HepG2 (cell line): ENCODE measurements around the gene GCHFR. TPM values are rescaled to one million over a fixed set of nuclear protein-coding genes. Genes with fewer than 3 reads are reported as not detected.

Experiments used
- CBFB ChIP-seq: sonication (generic); formaldehyde crosslinking; IDR thresholded peaks from 2 replicates; pipeline ENCODE4 v1.4.0; 2020; ENCODE audit warnings: missing genetic modification reagents
- CREM ChIP-seq, 2 experiments: sonication (generic) in 1 of 2; formaldehyde crosslinking in 1 of 2; IDR thresholded peaks; 2 replicates each; pipeline versions ENCODE4 v1.4.0 to v1.6.1; 2016 to 2020; ENCODE audit warnings: antibody characterized with exemption in 1 of 2, mild to moderate bottlenecking in 1 of 2, missing genetic modification reagents in 1 of 2
- FLYWCH1 ChIP-seq: sonication (generic); formaldehyde crosslinking; IDR thresholded peaks from 2 replicates; pipeline ENCODE4 v1.8.1; 2023; ENCODE audit warnings: mild to moderate bottlenecking, missing genetic modification reagents
- HCFC1 ChIP-seq: fragments of 150-350 bp; IDR thresholded peaks from 2 replicates; pipeline ENCODE4 v1.6.1; 2014; ENCODE audit warnings: low read depth, low read length
- IRF2 ChIP-seq: IDR thresholded peaks from 2 replicates; pipeline ENCODE4 v1.6.1; 2018; ENCODE audit warnings: missing genetic modification reagents, missing compliant biosample characterization
- KDM4B ChIP-seq: sonication (generic); formaldehyde crosslinking; IDR thresholded peaks from 2 replicates; pipeline ENCODE4 v1.4.0; 2020; ENCODE audit warnings: missing genetic modification reagents
- MAFG ChIP-seq: sonication (generic); formaldehyde crosslinking; IDR thresholded peaks from 2 replicates; pipeline ENCODE4 v1.5.1; 2020; ENCODE audit warnings: mild to moderate bottlenecking, missing genetic modification reagents
- NFE2 ChIP-seq: sonication (generic); formaldehyde crosslinking; IDR thresholded peaks from 2 replicates; pipeline ENCODE4 v1.4.0; 2020; ENCODE audit warnings: missing genetic modification reagents
- NFE2L2 ChIP-seq: fragments of 150-350 bp; IDR thresholded peaks from 2 replicates; pipeline ENCODE4 v1.6.1; 2014; ENCODE audit warnings: low read length
- SP140L ChIP-seq: sonication (generic); formaldehyde crosslinking; IDR thresholded peaks from 2 replicates; pipeline ENCODE4 v1.4.0; 2020; ENCODE audit warnings: missing genetic modification reagents, borderline replicate concordance
- TBL1XR1 ChIP-seq: fragments of 150-350 bp; IDR thresholded peaks from 2 replicates; pipeline ENCODE4 v1.6.1; 2014; ENCODE audit warnings: borderline replicate concordance, low read length; ENCODE audit not compliant: partially characterized antibody
- ZNF432 ChIP-seq: sonication (generic); formaldehyde crosslinking; IDR thresholded peaks from 2 replicates; pipeline ENCODE4 v1.5.0; 2020; ENCODE audit warnings: missing genetic modification reagents, mild to moderate bottlenecking, borderline replicate concordance
- ZNF572 ChIP-seq: sonication (generic); formaldehyde crosslinking; IDR thresholded peaks from 2 replicates; pipeline ENCODE4 v1.5.1; 2020; ENCODE audit warnings: mild to moderate bottlenecking, missing genetic modification reagents
- ZNF614 ChIP-seq: IDR thresholded peaks from 2 replicates; pipeline ENCODE4 v1.6.1; 2018; ENCODE audit warnings: missing biosample characterization, missing genetic modification reagents, inconsistent platforms, borderline replicate concordance
- ZNF737 ChIP-seq: sonication (generic); formaldehyde crosslinking; IDR thresholded peaks from 2 replicates; pipeline ENCODE4 v1.5.0; 2020; ENCODE audit warnings: missing genetic modification reagents, mild to moderate bottlenecking, borderline replicate concordance
- ZNF747 ChIP-seq: sonication (generic); formaldehyde crosslinking; IDR thresholded peaks from 2 replicates; pipeline ENCODE4 v1.8.1; 2023; ENCODE audit warnings: missing genetic modification reagents, mild to moderate bottlenecking, borderline replicate concordance
- ZNF766 ChIP-seq: sonication (generic); formaldehyde crosslinking; IDR thresholded peaks from 2 replicates; pipeline ENCODE4 v1.5.0; 2020; ENCODE audit warnings: missing genetic modification reagents, borderline replicate concordance
- ZNF878 ChIP-seq: sonication (generic); formaldehyde crosslinking; IDR thresholded peaks from 2 replicates; pipeline ENCODE4 v1.8.1; 2023; ENCODE audit warnings: mild to moderate bottlenecking, missing genetic modification reagents, moderate library complexity
- ZSCAN21 ChIP-seq: sonication (generic); formaldehyde crosslinking; IDR thresholded peaks from 2 replicates; pipeline ENCODE4 v1.8.0; 2022; ENCODE audit warnings: mild to moderate bottlenecking, missing genetic modification reagents, moderate library complexity, borderline replicate concordance
- polyA plus RNA-seq, 8 experiments: library from polyadenylated mRNA; depleted of rRNA in 3 of 8; stranded (reverse) in 7 of 8; unstranded in 1 of 8; fragments of >200 nt; fragmentation: Illumina TruSeq in 4 of 8; extraction: Trizol in 4 of 8; gene quantifications; 2 replicates each; pipeline versions ENCODE4 v1.2.1 to v1.2.3, GENCODE V29; 2011 to 2016; ENCODE audit warnings: low read depth in 4 of 8, missing spikeins in 1 of 8, mixed read lengths in 1 of 8; ENCODE audit not compliant: insufficient read depth in 1 of 8
- total RNA-seq, 5 experiments: library from RNA; depleted of rRNA; stranded (reverse); fragments of >200 nt; fragmentation: Illumina TruSeq; extraction: Trizol; gene quantifications; 2 replicates each; pipeline ENCODE4 v1.2.3, GENCODE V29; 2016; ENCODE audit warnings: low read depth in 1 of 5
- TF ChIP-seq, protein P1 (sequence below): sonication (generic); formaldehyde crosslinking; IDR thresholded peaks from 2 replicates; pipeline ENCODE4 v1.5.0; 2020; ENCODE audit warnings: mild to moderate bottlenecking, missing genetic modification reagents
- TF ChIP-seq, protein P2 (sequence below): sonication (generic); formaldehyde crosslinking; IDR thresholded peaks from 2 replicates; pipeline ENCODE4 v1.4.0; 2020; ENCODE audit warnings: missing genetic modification reagents
- TF ChIP-seq, protein P3 (sequence below): sonication (generic); formaldehyde crosslinking; IDR thresholded peaks from 2 replicates; pipeline ENCODE4 v1.5.0; 2020; ENCODE audit warnings: mild to moderate bottlenecking, low read depth, missing genetic modification reagents, borderline replicate concordance
- TF ChIP-seq, protein P4 (sequence below): IDR thresholded peaks from 2 replicates; pipeline ENCODE4 v1.6.1; 2016; ENCODE audit warnings: low read depth, borderline replicate concordance
- TF ChIP-seq, protein P5 (sequence below): sonication (generic); formaldehyde crosslinking; IDR thresholded peaks from 2 replicates; pipeline ENCODE4 v1.5.0; 2020; ENCODE audit warnings: missing genetic modification reagents, mild to moderate bottlenecking, borderline replicate concordance

Gene GCHFR
- total and polyA plus RNA-seq, 2 of the 13 experiments (the other 11 are each of a cell fraction or from before 2014, with no cell fraction given) = 51.5 to 92.4 TPM

DNA sequence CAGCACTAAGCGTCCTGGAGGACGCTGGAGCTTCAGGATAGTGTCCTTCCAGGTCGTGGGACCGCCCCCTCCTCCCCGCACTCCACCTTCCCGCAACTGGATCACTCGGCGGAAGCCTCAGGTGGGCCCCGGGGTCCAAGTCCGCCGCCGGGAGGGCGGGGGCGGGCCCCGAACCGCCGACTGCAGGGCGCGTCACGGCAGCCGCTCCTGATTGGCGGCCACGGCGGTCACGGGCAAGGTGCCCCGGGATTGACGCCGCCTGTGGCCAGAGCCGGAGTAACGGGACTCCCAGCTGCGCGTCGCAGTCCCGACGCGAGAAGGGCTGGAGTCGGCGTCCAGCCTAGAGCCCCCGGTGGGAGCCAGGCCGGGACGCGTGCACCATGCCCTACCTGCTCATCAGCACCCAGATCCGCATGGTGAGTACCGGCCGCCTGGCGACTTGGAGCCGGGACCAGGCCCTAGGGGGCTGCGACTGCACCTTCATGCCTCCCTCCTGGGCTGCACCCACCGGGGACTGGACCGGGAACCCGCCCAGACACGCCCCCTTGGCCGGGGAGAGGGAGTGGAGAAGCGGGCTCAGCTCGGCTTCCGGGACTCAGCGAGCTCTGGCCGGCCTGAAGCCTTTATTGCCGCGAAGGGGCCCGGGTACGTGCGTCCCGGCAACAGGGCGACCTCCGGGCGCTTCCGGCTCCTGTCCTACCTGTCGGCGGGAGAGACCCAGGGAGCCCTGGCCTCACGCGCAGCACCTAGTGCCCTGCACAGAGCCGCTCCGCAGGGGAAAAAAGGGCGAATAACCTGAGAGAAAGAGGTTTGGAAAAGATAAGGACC is at the start of gene GCHFR (continued):
- TF ChIP-seq, protein P1, sequence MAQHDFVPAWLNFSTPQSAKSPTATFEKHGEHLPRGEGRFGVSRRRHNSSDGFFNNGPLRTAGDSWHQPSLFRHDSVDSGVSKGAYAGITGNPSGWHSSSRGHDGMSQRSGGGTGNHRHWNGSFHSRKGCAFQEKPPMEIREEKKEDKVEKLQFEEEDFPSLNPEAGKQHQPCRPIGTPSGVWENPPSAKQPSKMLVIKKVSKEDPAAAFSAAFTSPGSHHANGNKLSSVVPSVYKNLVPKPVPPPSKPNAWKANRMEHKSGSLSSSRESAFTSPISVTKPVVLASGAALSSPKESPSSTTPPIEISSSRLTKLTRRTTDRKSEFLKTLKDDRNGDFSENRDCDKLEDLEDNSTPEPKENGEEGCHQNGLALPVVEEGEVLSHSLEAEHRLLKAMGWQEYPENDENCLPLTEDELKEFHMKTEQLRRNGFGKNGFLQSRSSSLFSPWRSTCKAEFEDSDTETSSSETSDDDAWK (CRISPR knock-in tag) = no peak
- TF ChIP-seq ZNF737 = no peak
- TF ChIP-seq ZNF766 (CRISPR knock-in tag) = 0 out of 2 replicates have a peak, but pooled peaks have one; percentile 18
- TF ChIP-seq FLYWCH1 = no peak
- TF ChIP-seq TBL1XR1 = no peak
- peak; percentile 93 for TF ChIP-seq ZSCAN21 (CRISPR knock-in tag)
- peak; percentile 66; the same call in 1 of the 2 replicates for TF ChIP-seq MAFG
- TF ChIP-seq, protein P2, sequence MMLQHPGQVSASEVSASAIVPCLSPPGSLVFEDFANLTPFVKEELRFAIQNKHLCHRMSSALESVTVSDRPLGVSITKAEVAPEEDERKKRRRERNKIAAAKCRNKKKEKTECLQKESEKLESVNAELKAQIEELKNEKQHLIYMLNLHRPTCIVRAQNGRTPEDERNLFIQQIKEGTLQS = no peak
- no peak for TF ChIP-seq ZNF432
- TF ChIP-seq SP140L (CRISPR knock-in tag) = no peak
- TF ChIP-seq, protein P3, sequence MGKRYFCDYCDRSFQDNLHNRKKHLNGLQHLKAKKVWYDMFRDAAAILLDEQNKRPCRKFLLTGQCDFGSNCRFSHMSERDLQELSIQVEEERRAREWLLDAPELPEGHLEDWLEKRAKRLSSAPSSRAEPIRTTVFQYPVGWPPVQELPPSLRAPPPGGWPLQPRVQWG = no peak
- TF ChIP-seq IRF2 (CRISPR knock-in tag) = peak; percentile 69; the same call in 1 of the 2 replicates
- TF ChIP-seq NFE2L2 = no peak
- peak; percentile 81; the same call in 1 of the 2 replicates for TF ChIP-seq ZNF747 (CRISPR knock-in tag)
- no peak for TF ChIP-seq CREM (IDR thresholded peaks at IDR 0.05)
- TF ChIP-seq CREM (CRISPR knock-in tag; IDR thresholded peaks at IDR 0.05) = no peak
- TF ChIP-seq ZNF572 (CRISPR knock-in tag) = peak; percentile 59; the same call in 1 of the 2 replicates
- TF ChIP-seq CBFB = 0 out of 2 replicates have a peak, but pooled peaks have one; percentile 68
- TF ChIP-seq, protein P4, sequence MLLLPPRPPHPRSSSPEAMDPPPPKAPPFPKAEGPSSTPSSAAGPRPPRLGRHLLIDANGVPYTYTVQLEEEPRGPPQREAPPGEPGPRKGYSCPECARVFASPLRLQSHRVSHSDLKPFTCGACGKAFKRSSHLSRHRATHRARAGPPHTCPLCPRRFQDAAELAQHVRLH (CRISPR knock-in tag) = no peak; the same call in 1 of the 2 replicates
- no peak; the same call in 1 of the 2 replicates for TF ChIP-seq KDM4B (CRISPR knock-in tag)
- TF ChIP-seq NFE2 (CRISPR knock-in tag) = no peak
- TF ChIP-seq, protein P5, sequence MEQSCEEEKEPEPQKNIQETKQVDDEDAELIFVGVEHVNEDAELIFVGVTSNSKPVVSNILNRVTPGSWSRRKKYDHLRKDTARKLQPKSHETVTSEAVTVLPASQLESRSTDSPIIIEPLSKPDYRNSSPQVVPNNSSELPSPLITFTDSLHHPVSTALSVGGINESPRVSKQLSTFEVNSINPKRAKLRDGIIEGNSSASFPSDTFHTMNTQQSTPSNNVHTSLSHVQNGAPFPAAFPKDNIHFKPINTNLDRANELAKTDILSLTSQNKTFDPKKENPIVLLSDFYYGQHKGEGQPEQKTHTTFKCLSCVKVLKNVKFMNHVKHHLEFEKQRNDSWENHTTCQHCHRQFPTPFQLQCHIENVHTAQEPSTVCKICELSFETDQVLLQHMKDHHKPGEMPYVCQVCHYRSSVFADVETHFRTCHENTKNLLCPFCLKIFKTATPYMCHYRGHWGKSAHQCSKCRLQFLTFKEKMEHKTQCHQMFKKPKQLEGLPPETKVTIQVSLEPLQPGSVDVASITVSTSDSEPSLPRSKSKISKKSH (CRISPR knock-in tag) = peak; percentile 87; the same call in 1 of the 2 replicates
- 0 out of 2 replicates have a peak, but pooled peaks have one; percentile 40 for TF ChIP-seq ZNF878 (CRISPR knock-in tag)
- TF ChIP-seq HCFC1 = no peak; the same call in 1 of the 2 replicates
- TF ChIP-seq ZNF614 (CRISPR knock-in tag) = peak; percentile 76; the same call in 1 of the 2 replicates
